Stimulated activated naive CD8-positive, alpha-beta T cell treated with anti-CD3 and anti-CD28 coated beads, Interleukin-15, amount 100 ng/mL, for 72 hours (primary cell): ENCODE measurements around the gene SMYD3.

Source experiments
- ATAC-seq: fragments of 150-1000 bp; cut with Tn5 transposase; 2 replicates; pipeline ENCODE4 v1.10.0; 2021; ENCODE audit warnings: mild to moderate bottlenecking, moderate library complexity
- DNase-seq, 2 donors: peaks; one replicate each; pipeline ENCODE4 v3.0.0; 2021 to 2022
- H3K27ac Mint-ChIP-seq, 2 donors: one replicate each; pipeline ENCODE4 v1.8.0; 2022; ENCODE audit warnings: mild to moderate bottlenecking in 2 of 2, mixed read lengths in 2 of 2, moderate library complexity in 2 of 2
- H3K27me3 Mint-ChIP-seq: one replicate; pipeline ENCODE4 v1.8.0; 2022; ENCODE audit warnings: mixed read lengths
- H3K4me1 Mint-ChIP-seq: one replicate; pipeline ENCODE4 v1.8.0; 2022; ENCODE audit warnings: mild to moderate bottlenecking, mixed read lengths
- H3K4me3 Mint-ChIP-seq, 2 donors: one replicate each; pipeline ENCODE4 v1.8.0; 2022; ENCODE audit warnings: mild to moderate bottlenecking in 2 of 2, mixed read lengths in 2 of 2, moderate library complexity in 1 of 2
- H3K9me3 Mint-ChIP-seq, 2 donors: one replicate each; pipeline ENCODE4 v1.8.0; 2022; ENCODE audit warnings: mixed read lengths in 2 of 2

The SMYD3 gene

DNA sequence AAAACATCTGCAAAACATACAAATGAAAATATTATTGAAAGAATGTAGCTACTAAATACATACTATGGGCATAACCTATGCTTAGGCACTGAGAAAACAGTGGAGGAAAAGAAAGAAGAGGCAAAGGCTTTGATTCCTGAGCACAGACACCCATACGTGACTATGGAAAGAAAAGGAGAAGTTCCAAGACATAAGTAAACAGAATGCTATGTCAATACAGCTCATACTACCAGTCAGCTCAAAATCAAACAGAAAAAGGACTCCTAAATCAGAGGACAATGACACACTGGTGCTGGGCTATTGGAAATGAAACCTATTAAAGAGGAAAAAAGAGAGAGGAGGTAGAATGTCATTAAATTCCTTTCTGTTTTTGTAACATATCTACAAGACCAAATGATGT lies 225.4 kb downstream of the SMYD3 start:
- ATAC-seq (no peak), DNase-seq (no peak)
- H3K27ac Mint-ChIP-seq = peak overlapping the region in 1 of 2 donors; percentile 25
- H3K4me3 Mint-ChIP-seq = no peak overlapping the region
- no peaks in the 10 kb centered on the region for H3K27me3 Mint-ChIP-seq
- H3K4me1 Mint-ChIP-seq = no peaks in the 10 kb centered on the region
- no peaks in the 10 kb centered on the region for H3K9me3 Mint-ChIP-seq

GRCh38 chr1:246281195-246281594 lies 225.9 kb downstream of the SMYD3 start:
- DNase-seq = no peak
- H3K27me3 Mint-ChIP-seq = no peaks in the 10 kb centered on the region
- H3K27ac Mint-ChIP-seq = no peak overlapping the region
- H3K9me3 Mint-ChIP-seq = no peaks in the 10 kb centered on the region
- no peak overlapping the region for H3K4me3 Mint-ChIP-seq
- ATAC-seq = no peak
- no peaks in the 10 kb centered on the region for H3K4me1 Mint-ChIP-seq

DNA sequence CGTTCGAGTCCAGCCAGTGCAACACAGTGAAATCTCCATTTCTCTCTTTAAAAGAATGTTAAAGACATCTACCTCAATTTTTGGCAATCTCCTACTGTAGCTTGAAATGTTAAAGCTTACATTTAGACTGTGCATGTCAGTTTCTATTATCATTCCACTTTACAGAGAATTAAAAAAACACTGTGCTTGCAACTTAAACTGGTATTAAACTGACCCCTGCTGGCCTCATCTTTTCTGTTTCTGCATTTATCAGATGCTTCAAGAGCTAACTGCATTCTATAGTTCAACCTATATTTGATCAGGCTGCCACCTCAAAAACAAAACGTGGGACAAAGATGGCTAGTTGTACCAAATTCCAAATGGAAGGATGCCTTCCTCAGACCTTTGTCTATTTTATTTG lies 226.5 kb downstream of the SMYD3 start:
- no peaks in the 10 kb centered on the region for H3K4me1 Mint-ChIP-seq
- H3K27me3 Mint-ChIP-seq = no peaks in the 10 kb centered on the region
- no peaks in the 10 kb centered on the region for H3K9me3 Mint-ChIP-seq
- no peak overlapping the region for H3K27ac Mint-ChIP-seq
- no peak for ATAC-seq
- no peak for DNase-seq
- no peak overlapping the region for H3K4me3 Mint-ChIP-seq

DNA sequence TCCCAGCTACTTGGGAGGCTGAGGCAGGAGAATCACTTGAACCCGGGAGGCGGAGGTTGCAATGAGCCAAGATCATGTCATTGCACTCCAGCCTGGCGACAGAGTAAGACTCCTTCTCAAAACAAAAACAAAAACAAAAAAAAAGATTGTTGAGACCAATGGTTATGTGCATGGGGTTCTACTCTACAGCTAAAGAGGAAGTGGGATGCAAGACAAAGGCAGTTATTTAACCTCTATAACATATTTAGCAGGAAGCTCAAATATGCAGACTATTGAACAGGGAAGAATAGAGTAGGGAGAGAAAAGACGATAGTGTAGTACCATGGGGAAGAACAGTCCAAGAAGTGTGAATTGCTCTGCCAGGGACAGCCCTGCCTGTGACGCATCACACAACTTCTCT lies 227.7 kb downstream of the SMYD3 start:
- Mint-ChIP-seq H3K9me3 (no peaks in the 10 kb centered on the region), H3K27me3 (no peaks in the 10 kb centered on the region), H3K4me1 (no peaks in the 10 kb centered on the region), H3K4me3 (no peak overlapping the region), H3K27ac (no peak overlapping the region)
- DNase-seq = no peak
- ATAC-seq = no peak

GRCh38 chr1:246278371-246278770 lies 228.7 kb downstream of the SMYD3 start:
- Mint-ChIP-seq H3K9me3 (peaks cover 0 to 4% of the 10 kb centered on the region in 2 donors), H3K4me1 (no peaks in the 10 kb centered on the region), H3K27ac (no peak overlapping the region), H3K4me3 (no peak overlapping the region), H3K27me3 (no peaks in the 10 kb centered on the region)
- no peak for ATAC-seq
- no peak for DNase-seq

GRCh38 chr1:246275036-246275435 lies 232.0 kb downstream of the SMYD3 start:
- Mint-ChIP-seq H3K27me3 (no peaks in the 10 kb centered on the region), H3K9me3 (peaks cover 0 to 9% of the 10 kb centered on the region in 2 donors), H3K4me1 (no peaks in the 10 kb centered on the region), H3K27ac (no peak overlapping the region), H3K4me3 (no peak overlapping the region)
- no peak for DNase-seq
- ATAC-seq = no peak

DNA sequence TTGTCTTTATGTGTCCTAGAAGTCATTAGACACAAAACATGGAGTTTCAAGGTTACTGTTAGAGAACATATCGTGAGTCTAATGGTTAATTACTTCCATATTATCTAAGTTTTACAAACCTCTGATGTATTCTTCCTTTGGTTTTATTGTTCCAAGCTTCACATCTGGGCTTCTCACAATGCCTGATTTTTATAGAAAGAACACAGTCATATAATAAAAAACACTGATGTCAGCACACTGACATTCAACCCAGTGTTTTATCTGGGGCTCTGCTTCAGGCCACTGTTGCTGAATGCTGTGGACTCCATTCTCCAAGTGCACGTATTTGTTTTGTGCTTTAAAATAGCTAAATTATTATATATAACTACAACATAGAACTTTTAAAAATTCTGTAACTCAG lies 232.9 kb downstream of the SMYD3 start:
- Mint-ChIP-seq H3K27ac (no peak overlapping the region), H3K9me3 (peaks cover 0 to 9% of the 10 kb centered on the region in 2 donors)

GRCh38 chr1:246271516-246271915 lies 235.6 kb downstream of the SMYD3 start:
- Mint-ChIP-seq H3K27ac (no peak overlapping the region), H3K27me3 (no peaks in the 10 kb centered on the region), H3K9me3 (peaks cover 0 to 9% of the 10 kb centered on the region in 2 donors), H3K4me1 (no peaks in the 10 kb centered on the region), H3K4me3 (no peak overlapping the region)
- no peak for DNase-seq
- ATAC-seq = no peak

More for the DNA sequence above, 232.9 kb downstream of the SMYD3 start:
- no peaks in the 10 kb centered on the region for H3K27me3 Mint-ChIP-seq
- H3K4me3 Mint-ChIP-seq = no peak overlapping the region
- H3K4me1 Mint-ChIP-seq = no peaks in the 10 kb centered on the region
- ATAC-seq = no peak
- no peak for DNase-seq

DNA sequence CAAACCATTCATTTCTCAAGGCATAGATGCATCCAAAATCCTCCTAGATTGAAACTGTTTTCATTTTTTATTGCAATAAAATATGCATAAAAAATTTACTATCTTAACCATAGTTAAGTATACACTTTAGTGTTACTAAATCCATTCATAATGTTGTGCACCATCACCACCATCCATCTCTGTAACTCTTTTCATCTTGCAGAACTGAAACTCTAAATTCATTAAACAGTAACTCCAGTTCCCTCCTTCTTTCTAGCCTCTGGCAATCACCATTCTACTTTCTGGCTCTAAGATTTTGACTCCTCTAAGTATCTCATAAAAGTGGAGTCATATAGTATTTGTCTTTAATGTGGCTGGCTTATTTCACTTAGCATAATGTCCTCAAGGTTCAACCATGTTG lies 236.8 kb downstream of the SMYD3 start:
- Mint-ChIP-seq H3K27me3 (no peaks in the 10 kb centered on the region), H3K4me1 (no peaks in the 10 kb centered on the region), H3K9me3 (peaks cover 0 to 9% of the 10 kb centered on the region in 2 donors), H3K4me3 (no peak overlapping the region), H3K27ac (no peak overlapping the region)
- DNase-seq (no peak), ATAC-seq (no peak)

GRCh38 chr1:246269466-246269865 lies 237.6 kb downstream of the SMYD3 start:
- H3K4me3 Mint-ChIP-seq = no peak overlapping the region
- no peaks in the 10 kb centered on the region for H3K4me1 Mint-ChIP-seq
- no peak for ATAC-seq
- H3K9me3 Mint-ChIP-seq = peaks cover 0 to 9% of the 10 kb centered on the region in 2 donors
- H3K27me3 Mint-ChIP-seq = no peaks in the 10 kb centered on the region
- no peak overlapping the region for H3K27ac Mint-ChIP-seq
- DNase-seq = no peak

- Mint-ChIP-seq H3K27me3 (no peaks in the 10 kb centered on the region), H3K4me1 (no peaks in the 10 kb centered on the region), H3K27ac (no peak overlapping the region), H3K9me3 (peaks cover 0 to 4% of the 10 kb centered on the region in 2 donors), H3K4me3 (no peak overlapping the region)
- ATAC-seq (no peak), DNase-seq (no peak)
These were observed 239.2 kb downstream of the SMYD3 start for GRCh38 chr1:246267896-246268295.

- Mint-ChIP-seq H3K27ac (no peak overlapping the region), H3K4me3 (no peak overlapping the region), H3K27me3 (no peaks in the 10 kb centered on the region), H3K4me1 (no peaks in the 10 kb centered on the region), H3K9me3 (peaks cover 0 to 4% of the 10 kb centered on the region in 2 donors)
- ATAC-seq (no peak), DNase-seq (no peak)
These were observed 239.7 kb downstream of the SMYD3 start for GRCh38 chr1:246267426-246267825.

- Mint-ChIP-seq H3K4me3 (no peak overlapping the region), H3K27me3 (no peaks in the 10 kb centered on the region), H3K27ac (peak overlapping the region in 1 of 2 donors; percentile 34), H3K9me3 (peaks cover 0 to 8% of the 10 kb centered on the region in 2 donors), H3K4me1 (no peaks in the 10 kb centered on the region)
- no peak for DNase-seq
- no peak for ATAC-seq
These were observed 241.6 kb downstream of the SMYD3 start for GRCh38 chr1:246265481-246265880.

- Mint-ChIP-seq H3K4me3 (no peak overlapping the region), H3K9me3 (peaks cover 8 to 33% of the 10 kb centered on the region in 2 donors), H3K4me1 (no peaks in the 10 kb centered on the region), H3K27ac (no peak overlapping the region), H3K27me3 (no peaks in the 10 kb centered on the region)
- no peak for DNase-seq
- no peak for ATAC-seq
These were observed 244.8 kb downstream of the SMYD3 start for GRCh38 chr1:246262281-246262680.

DNA sequence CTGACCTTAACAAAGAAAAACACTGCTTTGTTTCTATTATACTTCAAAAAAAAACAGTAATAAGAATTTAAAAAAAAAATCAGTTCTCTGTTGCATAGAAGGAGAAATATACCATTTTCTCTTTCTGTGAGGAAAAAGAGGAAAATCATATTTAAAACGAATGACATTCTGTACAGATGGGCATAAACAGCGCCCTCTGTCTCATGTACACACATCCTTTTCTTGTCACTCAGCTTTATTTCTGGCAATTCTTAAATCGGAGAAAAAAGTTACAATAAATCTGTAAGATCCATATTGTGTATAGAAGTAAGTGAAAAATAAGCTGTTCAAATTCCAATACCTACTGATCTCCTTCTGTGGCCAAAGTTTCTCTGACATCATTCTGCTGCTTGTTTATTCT lies 245.4 kb downstream of the SMYD3 start:
- Mint-ChIP-seq H3K9me3 (peaks cover 12 to 39% of the 10 kb centered on the region in 2 donors), H3K4me3 (no peak overlapping the region), H3K4me1 (no peaks in the 10 kb centered on the region), H3K27me3 (no peaks in the 10 kb centered on the region), H3K27ac (no peak overlapping the region)
- DNase-seq = no peak
- no peak for ATAC-seq

- no peak overlapping the region for H3K4me3 Mint-ChIP-seq
- H3K27ac Mint-ChIP-seq = no peak overlapping the region
- no peak for ATAC-seq
- H3K27me3 Mint-ChIP-seq = no peaks in the 10 kb centered on the region
- peaks cover 19 to 66% of the 10 kb centered on the region in 2 donors for H3K9me3 Mint-ChIP-seq
- no peaks in the 10 kb centered on the region for H3K4me1 Mint-ChIP-seq
- no peak for DNase-seq
These were observed 248.8 kb downstream of the SMYD3 start for GRCh38 chr1:246258250-246258649.

GRCh38 chr1:246255773-246256172 lies 251.3 kb downstream of the SMYD3 start:
- no peak for DNase-seq
- Mint-ChIP-seq H3K27ac (no peak overlapping the region), H3K4me3 (no peak overlapping the region), H3K27me3 (no peaks in the 10 kb centered on the region), H3K9me3 (peaks cover 19 to 60% of the 10 kb centered on the region in 2 donors), H3K4me1 (no peaks in the 10 kb centered on the region)
- no peak for ATAC-seq
